ENCODE data around the gene HTR1D.

- TF ChIP-seq CTCF (IDR thresholded peaks at IDR 0.05; ENCODE audit: insufficient read depth, low read length) (no peak), REST (IDR thresholded peaks at IDR 0.05; ENCODE audit: insufficient replicate concordance, low read depth) (no peak), GABPA (IDR thresholded peaks at IDR 0.05; ENCODE audit: low read depth) (no peak), POLR2AphosphoS5 (IDR thresholded peaks at IDR 0.05; ENCODE audit: low read depth) (no peak), SPI1 (IDR thresholded peaks at IDR 0.05; ENCODE audit: borderline replicate concordance, low read depth) (no peak)
Measured at GRCh38 chr1:23221107-23221506, 3.8 kb upstream of the HTR1D start.
